OCI-LY3 (cell line): Measurements from ENCODE around the gene CCNQ.

Source experiments
- H2AFZ ChIP-seq: fragments of 200-600, 300-600 bp; shearing (Covaris generic); 2 replicates; pipeline ENCODE4 v1.6.0; 2014; ENCODE audit warnings: antibody characterized with exemption, low read depth, low read length
- H3K27ac ChIP-seq: fragments of 200-600, 300-600 bp; sonication (generic); 2 replicates; pipeline ENCODE4 v1.5.1; 2014; ENCODE audit warnings: mild to moderate bottlenecking, low read length, moderate library complexity, mixed read lengths
- H3K27me3 ChIP-seq: fragments of 200-600, 300-600 bp; sonication (generic); 2 replicates; pipeline ENCODE4 v1.6.1; 2014; ENCODE audit warnings: low read depth, low read length, mixed read lengths
- H3K36me3 ChIP-seq: fragments of 200-600, 300-600 bp; sonication (generic); replicated peaks from 2 replicates; pipeline ENCODE3; 2014; ENCODE audit warnings: low read depth, low read length, mixed read lengths
- H3K4me1 ChIP-seq: fragments of 300-600, 200-600 bp; sonication (generic); 2 replicates; pipeline ENCODE4 v1.6.1; 2014; ENCODE audit warnings: low read length, mixed read lengths
- H3K4me2 ChIP-seq: fragments of 200-600, 300-600 bp; sonication (generic); 2 replicates; pipeline ENCODE4 v1.6.1; 2014; ENCODE audit warnings: low read length, mixed read lengths
- H3K4me3 ChIP-seq: fragments of 300-600, 200-600 bp; sonication (generic); 2 replicates; pipeline ENCODE4 v1.5.1; 2014; ENCODE audit warnings: antibody characterized with exemption, mild to moderate bottlenecking, low read length, moderate library complexity
- H3K79me2 ChIP-seq: fragments of 300-600, 200-600 bp; shearing (Covaris generic); 2 replicates; pipeline ENCODE4 v1.6.1; 2014; ENCODE audit warnings: mild to moderate bottlenecking, low read length, mixed read lengths
- H3K9ac ChIP-seq: fragments of 300-600, 200-600 bp; shearing (Covaris generic); 2 replicates; pipeline ENCODE4 v1.6.0; 2014; ENCODE audit warnings: mild to moderate bottlenecking, low read length, moderate library complexity
- H3K9me3 ChIP-seq: fragments of 200-600, 300-600 bp; shearing (Covaris generic); 2 replicates; pipeline ENCODE4 v1.6.1; 2014; ENCODE audit warnings: low read length, mixed read lengths; ENCODE audit not compliant: insufficient read depth
- H4K20me1 ChIP-seq: fragments of 200-600, 300-600 bp; sonication (generic); 2 replicates; pipeline ENCODE4 v1.6.1; 2016; ENCODE audit warnings: low read length, mixed read lengths; ENCODE audit not compliant: insufficient read depth
- EZH2phosphoT487 ChIP-seq: fragments of 200-600 bp; shearing (Covaris generic); IDR thresholded peaks from 2 replicates; pipeline ENCODE4 v1.6.1; 2018; ENCODE audit warnings: antibody characterized with exemption, mixed run types, low read depth
- TF ChIP-seq, protein P1 (sequence below): fragments of 200-600, 300-600 bp; sonication (generic); IDR thresholded peaks from 2 replicates; pipeline ENCODE4 v1.5.1; 2014; ENCODE audit warnings: antibody characterized with exemption, low read length, low read depth

Gene CCNQ

DNA sequence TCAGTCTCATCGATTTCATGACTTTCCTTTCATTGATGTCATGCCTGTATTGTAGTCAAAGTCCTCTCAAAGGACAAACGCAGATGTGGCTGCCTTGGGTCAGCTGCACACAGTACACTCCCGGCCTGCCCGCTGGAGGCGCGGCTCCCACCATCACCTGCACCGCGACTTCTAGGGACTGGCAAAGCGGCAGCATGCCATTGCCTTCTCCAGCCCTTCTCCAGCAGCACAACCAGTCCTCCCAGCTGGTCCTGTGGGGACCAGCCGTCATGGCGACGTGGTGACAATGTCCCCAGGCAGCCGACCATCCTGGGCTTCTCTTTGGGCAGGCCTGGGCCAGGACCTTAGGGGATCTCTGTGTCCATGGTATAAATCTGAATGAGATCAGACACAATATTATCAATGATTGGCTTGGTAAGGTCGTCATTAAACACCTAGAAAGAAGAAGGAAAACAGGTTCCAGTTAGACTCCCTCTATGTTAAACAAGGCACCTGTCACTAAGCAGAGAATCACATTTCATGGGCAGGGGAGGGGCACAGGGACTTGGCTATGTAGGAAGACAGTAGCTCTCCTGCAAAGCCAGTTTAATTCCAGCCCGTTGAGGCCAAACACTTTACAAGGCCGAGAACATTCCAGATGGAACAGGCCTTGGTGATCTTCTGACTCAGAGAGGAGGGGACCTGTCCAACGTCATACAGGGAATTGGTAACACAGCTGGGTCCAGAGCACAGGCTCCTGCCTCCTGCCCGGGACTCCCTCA lies 10.7 kb downstream of the CCNQ start:
- H3K36me3 ChIP-seq: no peaks in the 10 kb centered on the region
- H3K27me3 ChIP-seq: no peaks in the 10 kb centered on the region
- TF ChIP-seq, protein P1, sequence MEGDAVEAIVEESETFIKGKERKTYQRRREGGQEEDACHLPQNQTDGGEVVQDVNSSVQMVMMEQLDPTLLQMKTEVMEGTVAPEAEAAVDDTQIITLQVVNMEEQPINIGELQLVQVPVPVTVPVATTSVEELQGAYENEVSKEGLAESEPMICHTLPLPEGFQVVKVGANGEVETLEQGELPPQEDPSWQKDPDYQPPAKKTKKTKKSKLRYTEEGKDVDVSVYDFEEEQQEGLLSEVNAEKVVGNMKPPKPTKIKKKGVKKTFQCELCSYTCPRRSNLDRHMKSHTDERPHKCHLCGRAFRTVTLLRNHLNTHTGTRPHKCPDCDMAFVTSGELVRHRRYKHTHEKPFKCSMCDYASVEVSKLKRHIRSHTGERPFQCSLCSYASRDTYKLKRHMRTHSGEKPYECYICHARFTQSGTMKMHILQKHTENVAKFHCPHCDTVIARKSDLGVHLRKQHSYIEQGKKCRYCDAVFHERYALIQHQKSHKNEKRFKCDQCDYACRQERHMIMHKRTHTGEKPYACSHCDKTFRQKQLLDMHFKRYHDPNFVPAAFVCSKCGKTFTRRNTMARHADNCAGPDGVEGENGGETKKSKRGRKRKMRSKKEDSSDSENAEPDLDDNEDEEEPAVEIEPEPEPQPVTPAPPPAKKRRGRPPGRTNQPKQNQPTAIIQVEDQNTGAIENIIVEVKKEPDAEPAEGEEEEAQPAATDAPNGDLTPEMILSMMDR: no peak
- no peak for TF ChIP-seq EZH2phosphoT487

DNA sequence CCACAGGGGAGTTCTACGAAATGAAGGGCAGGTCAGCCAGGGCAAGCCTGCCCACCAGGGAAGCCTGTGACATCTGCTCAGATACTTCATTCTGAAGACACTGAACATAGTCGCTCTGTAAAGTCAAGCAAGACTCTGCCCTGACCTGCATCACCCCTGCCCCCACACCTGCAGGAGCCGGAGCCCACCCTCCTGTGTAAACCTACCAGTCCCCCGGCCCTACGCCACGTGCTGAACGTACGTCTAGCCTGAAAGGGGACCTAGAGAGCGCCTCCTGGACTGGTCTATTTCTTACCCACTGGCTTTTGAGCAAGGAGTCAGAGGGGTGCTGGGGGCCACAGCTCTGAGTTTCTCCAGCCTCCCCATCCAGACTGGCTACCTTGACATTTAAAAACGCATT lies 11.6 kb downstream of the CCNQ start:
- Histone ChIP-seq H3K4me2 (no peak overlapping the region), H3K9me3 (no peaks in the 10 kb centered on the region), H2AFZ (no peak overlapping the region), H3K79me2 (no peaks in the 10 kb centered on the region), H4K20me1 (no peaks in the 10 kb centered on the region), H3K27me3 (no peaks in the 10 kb centered on the region), H3K36me3 (no peaks in the 10 kb centered on the region), H3K27ac (no peak overlapping the region), H3K4me3 (no peak overlapping the region), H3K4me1 (peaks cover 12% of the 10 kb centered on the region), H3K9ac (no peak overlapping the region)
- TF ChIP-seq, protein P1: no peak
- no peak for TF ChIP-seq EZH2phosphoT487

More for the DNA sequence above, 10.7 kb downstream of the CCNQ start:
- Histone ChIP-seq H3K9me3 (no peaks in the 10 kb centered on the region), H2AFZ (no peak overlapping the region), H3K4me1 (peaks cover 5% of the 10 kb centered on the region), H3K4me3 (no peak overlapping the region), H3K9ac (no peak overlapping the region), H3K4me2 (no peak overlapping the region), H4K20me1 (no peaks in the 10 kb centered on the region), H3K27ac (no peak overlapping the region), H3K79me2 (no peaks in the 10 kb centered on the region)

- H3K79me2 ChIP-seq: no peaks in the 10 kb centered on the region
- no peak overlapping the region for H3K27ac ChIP-seq
- peaks cover 22% of the 10 kb centered on the region for H3K4me1 ChIP-seq
- H3K9me3 ChIP-seq: no peaks in the 10 kb centered on the region
- no peaks in the 10 kb centered on the region for H3K27me3 ChIP-seq
- H3K4me2 ChIP-seq: no peak overlapping the region
- H3K9ac ChIP-seq: no peak overlapping the region
- H2AFZ ChIP-seq: no peak overlapping the region
- H3K4me3 ChIP-seq: no peak overlapping the region
- TF ChIP-seq, protein P1: no peak
- no peak for TF ChIP-seq EZH2phosphoT487
- no peaks in the 10 kb centered on the region for H4K20me1 ChIP-seq
- no peaks in the 10 kb centered on the region for H3K36me3 ChIP-seq
These were observed 13.1 kb downstream of the CCNQ start for GRCh38 chrX:153585827-153586226.

DNA sequence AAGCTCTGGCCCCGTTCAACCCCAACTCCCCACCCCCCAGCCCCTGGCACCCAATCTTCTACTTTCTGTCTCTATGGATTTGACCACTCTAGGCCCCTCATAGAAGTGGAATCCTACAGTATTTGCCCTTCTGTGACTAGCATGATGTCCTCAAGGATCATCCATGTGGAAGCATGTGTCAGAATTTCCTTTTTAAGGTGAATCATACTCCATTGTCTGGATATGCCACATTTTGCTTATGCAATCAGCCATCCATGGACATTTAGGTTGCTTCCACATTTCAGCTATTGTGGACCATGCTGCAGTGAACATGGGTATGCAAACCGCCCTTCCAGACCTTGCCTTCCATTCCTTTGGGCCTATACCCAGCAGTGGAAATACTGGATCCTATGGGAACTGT lies 15.5 kb downstream of the CCNQ start:
- no peaks in the 10 kb centered on the region for H3K79me2 ChIP-seq
- no peaks in the 10 kb centered on the region for H3K36me3 ChIP-seq
- peak overlapping the region; percentile 44 for H3K4me2 ChIP-seq
- TF ChIP-seq, protein P1: no peak
- TF ChIP-seq EZH2phosphoT487: no peak
- peak overlapping the region; percentile 32; the same call in 1 of the 2 replicates for H3K9ac ChIP-seq
- peak overlapping the region; percentile 44; the same call in 1 of the 2 replicates for H3K4me3 ChIP-seq
- H3K9me3 ChIP-seq: no peaks in the 10 kb centered on the region
- H4K20me1 ChIP-seq: no peaks in the 10 kb centered on the region
- H3K27me3 ChIP-seq: no peaks in the 10 kb centered on the region
- peaks cover 22% of the 10 kb centered on the region for H3K4me1 ChIP-seq
- no peak overlapping the region for H3K27ac ChIP-seq
- no peak overlapping the region for H2AFZ ChIP-seq
